Hindlimb muscle (tissue), 1 donor: ENCODE data around the gene PRAMEF15. TPM values are rescaled to one million over a fixed set of nuclear protein-coding genes. Genes with fewer than 3 reads are reported as not detected.
"Not testable (repeated sequence)": the region's sequence is repeated elsewhere in the genome, so short reads cannot be mapped to it uniquely, and the experiment has no call there.

Source experiments
- DNase-seq: peaks from one replicate; pipeline ENCODE4 v3.0.0-alpha.2; 2013
- polyA plus RNA-seq: library from polyadenylated mRNA; unstranded; fragments of 120-200 nt; gene quantifications from one replicate; pipeline ENCODE4 v1.2.1, GENCODE V29; 2013; ENCODE audit not compliant: insufficient read length

Gene PRAMEF15
- not detected for polyA plus RNA-seq

- not testable (repeated sequence) for DNase-seq
Observed at GRCh38 chr1:13315281-13315680, at the start of gene PRAMEF15. Gene PRAMEF15, plus strand, starts transcription at chr1:13315581. Its CDS starts 2,827 bp downstream, at chr1:13318408.

- DNase-seq: not testable (repeated sequence)
Observed at GRCh38 chr1:13277016-13277415, 38.4 kb upstream of the PRAMEF15 start.

GRCh38 chr1:13279617-13280016 lies 35.8 kb upstream of the PRAMEF15 start:
- not testable (repeated sequence) for DNase-seq

- not testable (repeated sequence) for DNase-seq
Observed at GRCh38 chr1:13285037-13285436, 30.3 kb upstream of the PRAMEF15 start, which contains the start of gene PRAMEF8. Gene PRAMEF8, minus strand, starts transcription at chr1:13285137. Its CDS starts 1,046 bp downstream, at chr1:13284091.

- not testable (repeated sequence) for DNase-seq
Observed at GRCh38 chr1:13289030-13289429, 26.4 kb upstream of the PRAMEF15 start.

GRCh38 chr1:13297216-13297931 lies 18.0 kb upstream of the PRAMEF15 start:
- DNase-seq: not testable (repeated sequence)

GRCh38 chr1:13298699-13299098 lies 16.7 kb upstream of the PRAMEF15 start:
- DNase-seq: not testable (repeated sequence)

- not testable (repeated sequence) for DNase-seq
Observed at GRCh38 chr1:13302197-13302596, 13.2 kb upstream of the PRAMEF15 start.

GRCh38 chr1:13303239-13303638 lies 12.1 kb upstream of the PRAMEF15 start, which contains the start of gene PRAMEF33:
Gene PRAMEF33, plus strand, starts transcription at chr1:13303539. Its CDS starts 2,416 bp downstream, at chr1:13305955.
- not testable (repeated sequence) for DNase-seq

GRCh38 chr1:13342496-13342895 lies 27.1 kb downstream of the PRAMEF15 start:
- DNase-seq: not testable (repeated sequence)

GRCh38 chr1:13347034-13347433 lies 31.7 kb downstream of the PRAMEF15 start, which contains the start of gene PRAMEF14:
Gene PRAMEF14, minus strand, starts transcription at chr1:13347134. Its CDS starts 1,820 bp downstream, at chr1:13345314.
- not testable (repeated sequence) for DNase-seq

GRCh38 chr1:13353476-13353875 lies 38.1 kb downstream of the PRAMEF15 start:
- not testable (repeated sequence) for DNase-seq

GRCh38 chr1:13354475-13354874 lies 39.1 kb downstream of the PRAMEF15 start:
- not testable (repeated sequence) for DNase-seq

- peak; percentile 29 for DNase-seq
Observed at GRCh38 chr1:13356774-13357173, 41.4 kb downstream of the PRAMEF15 start.

- DNase-seq: not testable (repeated sequence)
Observed at GRCh38 chr1:13362364-13362763, 47.0 kb downstream of the PRAMEF15 start.

- not testable (repeated sequence) for DNase-seq
Observed at GRCh38 chr1:13364928-13365327, 49.5 kb downstream of the PRAMEF15 start.

- DNase-seq: not testable (repeated sequence)
Observed at GRCh38 chr1:13366536-13366935, 51.2 kb downstream of the PRAMEF15 start.

GRCh38 chr1:13368544-13368943 lies 53.2 kb downstream of the PRAMEF15 start:
- not testable (repeated sequence) for DNase-seq

Other genes with a start within 250 kb of the PRAMEF15 start
- not detected for gene PRAMEF25, start 244.8 kb upstream of the PRAMEF15 start, polyA plus RNA-seq
- 0.18 TPM for gene HNRNPCL2, start 198.7 kb upstream of the PRAMEF15 start, polyA plus RNA-seq
- gene PRAMEF26, start 159.6 kb upstream of the PRAMEF15 start, polyA plus RNA-seq: not detected
- not detected for gene HNRNPCL4, start 149.9 kb upstream of the PRAMEF15 start, polyA plus RNA-seq
- not detected for gene PRAMEF9, start 143.7 kb upstream of the PRAMEF15 start, polyA plus RNA-seq
- not detected for gene PRAMEF13, start 114.2 kb upstream of the PRAMEF15 start, polyA plus RNA-seq
- not detected for gene PRAMEF18, start 89.4 kb upstream of the PRAMEF15 start, polyA plus RNA-seq
- gene PRAMEF5, start 61.4 kb upstream of the PRAMEF15 start, polyA plus RNA-seq: not detected
- gene PRAMEF8, start 30.4 kb upstream of the PRAMEF15 start, polyA plus RNA-seq: not detected
- gene PRAMEF33, start 12.0 kb upstream of the PRAMEF15 start, polyA plus RNA-seq: not detected
- not detected for gene PRAMEF14, start 31.6 kb downstream of the PRAMEF15 start, polyA plus RNA-seq
- not detected for gene PRAMEF19, start 56.4 kb downstream of the PRAMEF15 start, polyA plus RNA-seq
- gene PRAMEF17, start 74.1 kb downstream of the PRAMEF15 start, polyA plus RNA-seq: not detected
- not detected for gene PRAMEF20, start 94.9 kb downstream of the PRAMEF15 start, polyA plus RNA-seq
- 31.8 TPM for gene LRRC38, start 198.4 kb downstream of the PRAMEF15 start, polyA plus RNA-seq